ENCODE measurements around the gene DNAH2. TPM values are rescaled to one million over a fixed set of nuclear protein-coding genes. Genes with fewer than 3 reads are reported as not detected.

The DNAH2 gene
- total RNA-seq, 1 donor from 2014 or later: 0.72 TPM

DNA sequence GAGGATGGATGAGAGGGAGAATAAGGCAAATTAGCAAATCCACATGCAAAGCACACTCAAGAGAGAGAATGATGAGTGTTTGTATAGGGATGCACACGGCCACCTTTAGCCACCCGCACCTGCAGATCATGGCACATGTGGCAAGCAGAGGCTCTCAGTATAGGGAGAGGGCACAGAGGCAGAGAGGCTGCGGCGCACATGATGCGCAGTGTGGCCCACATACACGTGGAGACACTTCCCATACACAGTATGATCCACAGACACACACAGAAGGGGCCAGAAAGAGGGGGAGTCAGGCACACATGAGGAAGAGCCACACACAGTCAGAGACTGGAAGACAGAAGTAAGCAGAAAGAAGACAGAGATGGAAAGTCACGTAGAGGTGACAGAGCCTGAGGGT lies 164.5 kb downstream of the DNAH2 start:
- TF ChIP-seq, protein P1, sequence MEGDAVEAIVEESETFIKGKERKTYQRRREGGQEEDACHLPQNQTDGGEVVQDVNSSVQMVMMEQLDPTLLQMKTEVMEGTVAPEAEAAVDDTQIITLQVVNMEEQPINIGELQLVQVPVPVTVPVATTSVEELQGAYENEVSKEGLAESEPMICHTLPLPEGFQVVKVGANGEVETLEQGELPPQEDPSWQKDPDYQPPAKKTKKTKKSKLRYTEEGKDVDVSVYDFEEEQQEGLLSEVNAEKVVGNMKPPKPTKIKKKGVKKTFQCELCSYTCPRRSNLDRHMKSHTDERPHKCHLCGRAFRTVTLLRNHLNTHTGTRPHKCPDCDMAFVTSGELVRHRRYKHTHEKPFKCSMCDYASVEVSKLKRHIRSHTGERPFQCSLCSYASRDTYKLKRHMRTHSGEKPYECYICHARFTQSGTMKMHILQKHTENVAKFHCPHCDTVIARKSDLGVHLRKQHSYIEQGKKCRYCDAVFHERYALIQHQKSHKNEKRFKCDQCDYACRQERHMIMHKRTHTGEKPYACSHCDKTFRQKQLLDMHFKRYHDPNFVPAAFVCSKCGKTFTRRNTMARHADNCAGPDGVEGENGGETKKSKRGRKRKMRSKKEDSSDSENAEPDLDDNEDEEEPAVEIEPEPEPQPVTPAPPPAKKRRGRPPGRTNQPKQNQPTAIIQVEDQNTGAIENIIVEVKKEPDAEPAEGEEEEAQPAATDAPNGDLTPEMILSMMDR (IDR thresholded peaks at IDR 0.05; ENCODE audit: unreplicated experiment): no peak
- no peak for DNase-seq (ENCODE audit: low spot score)
- Mint-ChIP-seq H3K9me3 (ENCODE audit: unreplicated experiment) (no peaks in the 10 kb centered on the region), H3K27me3 (ENCODE audit: unreplicated experiment) (peaks cover 6% of the 10 kb centered on the region), H3K4me3 (ENCODE audit: unreplicated experiment) (no peak overlapping the region), H3K27ac (ENCODE audit: unreplicated experiment) (no peak overlapping the region), H3K4me1 (ENCODE audit: unreplicated experiment) (peaks cover 8% of the 10 kb centered on the region), H3K36me3 (ENCODE audit: low read depth, unreplicated experiment) (no peaks in the 10 kb centered on the region)

DNA sequence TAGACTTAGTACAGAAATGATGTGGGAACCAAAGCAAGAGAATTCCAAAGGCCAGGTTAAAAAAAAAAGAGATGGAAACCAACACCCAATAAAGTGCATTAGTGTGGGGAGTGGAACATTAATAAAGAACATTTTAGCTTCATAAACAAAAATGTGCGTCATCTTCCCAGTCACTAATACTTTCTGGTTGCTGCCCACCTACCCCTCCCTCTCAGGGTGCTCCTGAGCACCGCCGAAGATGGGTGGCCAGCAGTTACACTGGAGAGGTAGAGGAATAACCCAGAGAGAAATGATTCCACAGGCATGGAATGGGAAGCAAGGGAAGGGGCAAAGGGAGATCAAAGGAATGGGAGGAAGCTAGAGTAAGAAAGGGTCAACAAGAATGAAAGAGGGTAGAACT lies 165.1 kb downstream of the DNAH2 start:
- Mint-ChIP-seq H3K4me1 (ENCODE audit: unreplicated experiment) (peaks cover 8% of the 10 kb centered on the region), H3K36me3 (ENCODE audit: low read depth, unreplicated experiment) (no peaks in the 10 kb centered on the region), H3K9me3 (ENCODE audit: unreplicated experiment) (no peaks in the 10 kb centered on the region), H3K27me3 (ENCODE audit: unreplicated experiment) (peaks cover 6% of the 10 kb centered on the region), H3K27ac (ENCODE audit: unreplicated experiment) (no peak overlapping the region), H3K4me3 (ENCODE audit: unreplicated experiment) (no peak overlapping the region)
- DNase-seq (ENCODE audit: low spot score): no peak
- TF ChIP-seq, protein P1 (IDR thresholded peaks at IDR 0.05; ENCODE audit: unreplicated experiment): no peak

Other genes with a start within 250 kb of the DNAH2 start
- gene ZBTB4, start 238.1 kb upstream of the DNAH2 start, total RNA-seq (ENCODE audit: unreplicated experiment): 21.5 TPM
- gene SLC35G6, start 236.3 kb upstream of the DNAH2 start, total RNA-seq (ENCODE audit: unreplicated experiment): not detected
- 198 TPM for gene POLR2A, start 233.4 kb upstream of the DNAH2 start, total RNA-seq (ENCODE audit: unreplicated experiment)
- gene TNFSF12, start 168.7 kb upstream of the DNAH2 start, total RNA-seq (ENCODE audit: unreplicated experiment): 16.3 TPM
- gene TNFSF13, start 159.0 kb upstream of the DNAH2 start, total RNA-seq (ENCODE audit: unreplicated experiment): 5.6 TPM
- gene SENP3, start 155.8 kb upstream of the DNAH2 start, total RNA-seq (ENCODE audit: unreplicated experiment): 57.8 TPM
- 1.6 TPM for gene CD68, start 138.1 kb upstream of the DNAH2 start, total RNA-seq (ENCODE audit: unreplicated experiment)
- gene MPDU1, start 133.9 kb upstream of the DNAH2 start, total RNA-seq (ENCODE audit: unreplicated experiment): 51.8 TPM
- gene SOX15, start 127.7 kb upstream of the DNAH2 start, total RNA-seq (ENCODE audit: unreplicated experiment): 1.3 TPM
- gene FXR2, start 102.8 kb upstream of the DNAH2 start, total RNA-seq (ENCODE audit: unreplicated experiment): 37.9 TPM
- gene SAT2, start 89.9 kb upstream of the DNAH2 start, total RNA-seq (ENCODE audit: unreplicated experiment): 100 TPM
- gene SHBG, start 87.6 kb upstream of the DNAH2 start, total RNA-seq (ENCODE audit: unreplicated experiment): 0.95 TPM
- 10.4 TPM for gene ATP1B2, start 66.8 kb upstream of the DNAH2 start, total RNA-seq (ENCODE audit: unreplicated experiment)
- gene TP53, start 30.3 kb upstream of the DNAH2 start, total RNA-seq (ENCODE audit: unreplicated experiment): 95.5 TPM
- 21.3 TPM for gene WRAP53, start 29.3 kb upstream of the DNAH2 start, total RNA-seq (ENCODE audit: unreplicated experiment)
- gene EFNB3, start 12.5 kb upstream of the DNAH2 start, total RNA-seq (ENCODE audit: unreplicated experiment): 61.9 TPM
- 47.4 TPM for gene KDM6B, start 116.5 kb downstream of the DNAH2 start, total RNA-seq (ENCODE audit: unreplicated experiment)
- gene TMEM88, start 137.3 kb downstream of the DNAH2 start, total RNA-seq (ENCODE audit: unreplicated experiment): 13.6 TPM
- gene NAA38, start 139.8 kb downstream of the DNAH2 start, total RNA-seq (ENCODE audit: unreplicated experiment): 97.9 TPM
- gene CYB5D1, start 140.3 kb downstream of the DNAH2 start, total RNA-seq (ENCODE audit: unreplicated experiment): 6.4 TPM
- 133 TPM for gene CHD3, start 171.0 kb downstream of the DNAH2 start, total RNA-seq (ENCODE audit: unreplicated experiment)
- gene RNF227, start 198.5 kb downstream of the DNAH2 start, total RNA-seq (ENCODE audit: unreplicated experiment): 0.77 TPM
- gene KCNAB3, start 212.1 kb downstream of the DNAH2 start, total RNA-seq (ENCODE audit: unreplicated experiment): 1.6 TPM
- 171 TPM for gene TRAPPC1, start 214.2 kb downstream of the DNAH2 start, total RNA-seq (ENCODE audit: unreplicated experiment)
- gene CNTROB, start 214.5 kb downstream of the DNAH2 start, total RNA-seq (ENCODE audit: unreplicated experiment): 32.6 TPM

Data from endothelial cell (in vitro differentiated cells).